Left lobe of liver (tissue), 2 donors: ENCODE measurements around the gene OR5D13. TPM values are rescaled to one million over a fixed set of nuclear protein-coding genes. Genes with fewer than 3 reads are reported as not detected.

Experiments
- ATAC-seq: fragments of 200-7000 bp; cut with Tn5 transposase; one replicate; pipeline ENCODE4 v1.9.1; 2020; ENCODE audit warnings: mild to moderate bottlenecking, moderate library complexity
- DNase-seq: peaks from one replicate; pipeline ENCODE4 v3.0.0-alpha.2; 2020; ENCODE audit warnings: low spot score
- total RNA-seq: library from RNA; stranded (reverse); gene quantifications from one replicate; pipeline ENCODE4 v1.2.1, GENCODE V29; 2021
- donor health status: DM: no; HTN: no; CAD: no; lungs with moderate emphysema.
- donor health status: DM: no; HTN: yes; CAD: no.

OR5D13 gene, protein sequence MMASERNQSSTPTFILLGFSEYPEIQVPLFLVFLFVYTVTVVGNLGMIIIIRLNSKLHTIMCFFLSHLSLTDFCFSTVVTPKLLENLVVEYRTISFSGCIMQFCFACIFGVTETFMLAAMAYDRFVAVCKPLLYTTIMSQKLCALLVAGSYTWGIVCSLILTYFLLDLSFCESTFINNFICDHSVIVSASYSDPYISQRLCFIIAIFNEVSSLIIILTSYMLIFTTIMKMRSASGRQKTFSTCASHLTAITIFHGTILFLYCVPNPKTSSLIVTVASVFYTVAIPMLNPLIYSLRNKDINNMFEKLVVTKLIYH
- not detected for total RNA-seq

- no peak for DNase-seq
- ATAC-seq: no peak
Measured at GRCh38 chr11:55773138-55773537, at the start of gene OR5D13. TSS of gene OR5D13 (plus strand) at chr11:55773438. CDS start at chr11:55773438, 0 bp downstream.

GRCh38 chr11:55726715-55727324 lies 46.4 kb upstream of the OR5D13 start:
- DNase-seq: no peak
- no peak for ATAC-seq

DNA sequence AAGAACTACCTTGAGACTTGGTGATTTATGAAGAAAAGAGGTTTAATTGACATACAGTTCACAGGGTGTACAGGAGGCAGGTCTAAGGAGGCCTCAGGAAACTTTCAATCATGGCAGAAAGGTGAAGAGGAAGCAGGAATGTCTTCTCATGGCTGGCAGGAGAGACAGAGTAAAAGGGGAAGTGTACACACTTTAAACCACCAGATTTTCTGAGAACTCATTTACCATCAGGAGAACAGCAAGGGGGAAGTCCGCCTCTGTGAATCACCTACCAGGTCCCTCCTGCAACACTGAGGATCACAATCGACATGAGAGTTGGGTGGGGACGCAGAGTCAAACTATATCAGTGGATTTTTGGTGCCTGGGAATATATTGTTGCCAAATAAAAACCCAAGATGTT lies 40.3 kb upstream of the OR5D13 start:
- DNase-seq (no peak), ATAC-seq (no peak)

- DNase-seq (no peak), ATAC-seq (no peak)
Measured at GRCh38 chr11:55791606-55792005, 18.4 kb downstream of the OR5D13 start.

DNA sequence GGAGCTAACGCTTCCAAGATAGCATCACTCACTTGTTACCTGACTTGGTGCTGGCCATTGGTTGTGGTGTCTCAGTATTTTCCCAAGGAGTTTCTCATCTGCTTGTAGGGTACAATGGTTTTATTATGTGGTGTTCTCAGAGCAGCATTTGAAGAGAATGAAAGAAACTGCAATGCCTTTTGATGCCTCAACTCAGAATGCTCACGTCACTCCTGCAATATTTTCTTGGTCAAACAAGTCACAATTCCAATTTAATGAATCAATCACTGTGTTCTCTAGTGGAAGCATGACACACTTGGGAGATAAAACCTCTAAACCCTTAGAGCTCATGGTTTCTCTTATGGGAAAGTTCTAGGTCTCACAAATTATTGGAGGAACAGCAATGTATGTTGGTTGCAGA lies 20.1 kb downstream of the OR5D13 start:
- ATAC-seq (no peak), DNase-seq (no peak)

- no peak for DNase-seq
- ATAC-seq: no peak
Measured at GRCh38 chr11:55795256-55795655, 22.0 kb downstream of the OR5D13 start, which contains the start of gene OR5D14. TSS of gene OR5D14 (plus strand) at chr11:55795556. CDS start at chr11:55795556, 0 bp downstream.

DNA sequence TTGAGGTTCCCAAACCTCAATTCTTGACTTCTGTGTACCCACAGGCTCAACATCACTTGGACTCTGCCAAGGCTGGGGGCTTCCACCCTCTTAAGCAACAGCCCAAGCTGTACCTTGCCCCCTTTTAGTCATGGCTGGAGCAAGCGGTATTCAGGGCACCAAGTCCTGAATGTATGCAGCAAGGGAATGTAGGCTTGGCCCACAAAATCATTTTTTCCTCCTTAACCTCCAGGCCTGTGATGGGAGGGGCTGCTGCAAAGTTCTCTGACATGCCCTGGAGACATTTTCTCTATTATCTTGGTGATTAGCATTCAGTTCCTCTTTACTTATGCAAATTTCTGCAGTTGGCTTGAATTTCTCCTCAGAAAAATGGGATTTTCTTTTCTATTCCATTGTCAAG lies 33.0 kb downstream of the OR5D13 start:
- ATAC-seq: no peak
- no peak for DNase-seq

DNA sequence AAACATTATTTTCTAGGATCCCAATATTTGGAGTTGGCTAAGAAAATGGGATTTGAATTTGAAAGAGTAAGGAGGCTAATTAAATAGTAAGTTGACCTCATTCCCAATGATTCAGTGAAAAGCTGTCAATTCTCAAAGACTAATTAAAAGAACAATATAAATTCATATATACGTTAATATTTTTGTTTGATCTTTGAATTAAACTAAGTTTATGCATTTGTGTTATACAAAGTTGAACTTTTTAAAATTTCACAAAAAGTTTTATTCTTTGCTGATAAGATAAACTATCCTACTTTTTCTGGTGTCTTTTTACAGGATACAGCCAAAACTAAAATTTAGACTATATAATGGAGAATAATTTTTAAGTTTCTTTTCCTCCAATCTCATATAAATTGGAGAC lies 37.8 kb downstream of the OR5D13 start, which contains the start of gene OR5L1:
Gene OR5L1, plus strand, starts transcription at position 301 of the 400 bp plus-strand sequence. CDS start 100 bp downstream, outside the sequence.
- ATAC-seq (no peak), DNase-seq (no peak)

DNA sequence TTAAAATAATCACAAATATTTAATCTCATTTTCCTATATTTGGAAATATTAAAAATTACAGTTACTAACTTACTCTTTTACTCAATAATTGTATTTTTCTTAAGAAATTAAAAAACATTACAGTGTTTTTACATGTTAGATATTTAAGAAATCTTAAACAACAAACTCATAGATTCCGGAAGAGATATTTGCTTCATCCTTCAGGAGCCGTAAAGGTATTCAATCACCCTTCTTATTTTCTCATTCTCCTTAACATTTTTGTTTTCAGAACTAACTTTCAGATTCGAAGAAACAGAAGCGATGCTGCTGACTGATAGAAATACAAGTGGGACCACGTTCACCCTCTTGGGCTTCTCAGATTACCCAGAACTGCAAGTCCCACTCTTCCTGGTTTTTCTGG lies 46.1 kb downstream of the OR5D13 start, which contains the start of gene OR5D18:
Gene OR5D18, plus strand, starts transcription at position 301 of the 400 bp plus-strand sequence. Its CDS starts 0 bp downstream, at position 301.
- DNase-seq (no peak), ATAC-seq (no peak)

Other genes starting within 250 kb of the OR5D13 start
- not detected for gene OR4C15, start 219.0 kb upstream of the OR5D13 start, total RNA-seq
- not detected for gene OR4C16, start 201.3 kb upstream of the OR5D13 start, total RNA-seq
- gene OR4C11, start 165.8 kb upstream of the OR5D13 start, total RNA-seq: not detected
- not detected for gene OR4P4, start 138.3 kb upstream of the OR5D13 start, total RNA-seq
- gene OR4S2, start 125.1 kb upstream of the OR5D13 start, total RNA-seq: not detected
- gene OR4C6, start 111.2 kb upstream of the OR5D13 start, total RNA-seq: not detected
- not detected for gene OR5D14, start 22.1 kb downstream of the OR5D13 start, total RNA-seq
- not detected for gene OR5L1, start 37.9 kb downstream of the OR5D13 start, total RNA-seq
- gene OR5D18, start 46.2 kb downstream of the OR5D13 start, total RNA-seq: not detected
- not detected for gene OR5L2, start 53.8 kb downstream of the OR5D13 start, total RNA-seq
- gene OR5D16, start 65.3 kb downstream of the OR5D13 start, total RNA-seq: not detected
- gene TRIM51, start 109.9 kb downstream of the OR5D13 start, total RNA-seq: not detected
- not detected for gene OR5W2, start 141.1 kb downstream of the OR5D13 start, total RNA-seq
- not detected for gene OR5I1, start 163.0 kb downstream of the OR5D13 start, total RNA-seq
- not detected for gene OR10AG1, start 196.5 kb downstream of the OR5D13 start, total RNA-seq
- gene OR5F1, start 221.2 kb downstream of the OR5D13 start, total RNA-seq: not detected